ENCODE measurements around the gene NFRKB. TPM values are rescaled to one million over a fixed set of nuclear protein-coding genes. Genes with fewer than 3 reads are reported as not detected.

Gene NFRKB
- total and polyA plus RNA-seq, 9 donors, result 15.3 to 33.9 (median 27.4) TPM

DNA sequence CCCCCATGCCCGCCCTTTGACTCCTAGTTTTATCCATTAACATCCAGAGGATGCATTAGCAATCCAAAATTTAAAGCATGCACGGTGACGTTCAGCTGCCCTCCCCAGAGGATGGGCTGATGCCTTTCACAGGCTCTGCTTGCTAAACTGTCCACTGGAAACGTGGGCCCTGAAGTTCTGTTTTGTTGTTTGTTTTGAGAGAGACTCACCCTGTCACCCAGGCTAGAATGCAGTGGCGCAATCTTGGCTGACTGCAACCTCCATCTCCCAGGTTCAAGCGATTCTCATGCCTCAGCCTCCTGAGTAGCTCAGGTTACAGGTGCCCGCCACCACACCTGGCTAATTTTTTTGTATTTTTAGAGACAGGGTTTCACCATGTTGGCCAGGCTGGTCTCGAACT, 39.3 kb downstream of the NFRKB start:
- H3K27ac ChIP-seq, result no peak overlapping the region
- H3K4me1 ChIP-seq (ENCODE audit: insufficient read depth), result peaks cover 1% of the 10 kb centered on the region
- TF ChIP-seq POLR2A (IDR thresholded peaks at IDR 0.05), result no peak
- TF ChIP-seq EP300 (IDR thresholded peaks at IDR 0.05), result no peak
- TF ChIP-seq, protein P1, sequence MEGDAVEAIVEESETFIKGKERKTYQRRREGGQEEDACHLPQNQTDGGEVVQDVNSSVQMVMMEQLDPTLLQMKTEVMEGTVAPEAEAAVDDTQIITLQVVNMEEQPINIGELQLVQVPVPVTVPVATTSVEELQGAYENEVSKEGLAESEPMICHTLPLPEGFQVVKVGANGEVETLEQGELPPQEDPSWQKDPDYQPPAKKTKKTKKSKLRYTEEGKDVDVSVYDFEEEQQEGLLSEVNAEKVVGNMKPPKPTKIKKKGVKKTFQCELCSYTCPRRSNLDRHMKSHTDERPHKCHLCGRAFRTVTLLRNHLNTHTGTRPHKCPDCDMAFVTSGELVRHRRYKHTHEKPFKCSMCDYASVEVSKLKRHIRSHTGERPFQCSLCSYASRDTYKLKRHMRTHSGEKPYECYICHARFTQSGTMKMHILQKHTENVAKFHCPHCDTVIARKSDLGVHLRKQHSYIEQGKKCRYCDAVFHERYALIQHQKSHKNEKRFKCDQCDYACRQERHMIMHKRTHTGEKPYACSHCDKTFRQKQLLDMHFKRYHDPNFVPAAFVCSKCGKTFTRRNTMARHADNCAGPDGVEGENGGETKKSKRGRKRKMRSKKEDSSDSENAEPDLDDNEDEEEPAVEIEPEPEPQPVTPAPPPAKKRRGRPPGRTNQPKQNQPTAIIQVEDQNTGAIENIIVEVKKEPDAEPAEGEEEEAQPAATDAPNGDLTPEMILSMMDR (IDR thresholded peaks at IDR 0.05), result no peak
- H3K9me3 ChIP-seq, result no peaks in the 10 kb centered on the region
- no peaks in the 10 kb centered on the region for H3K36me3 ChIP-seq
- no peak for DNase-seq
- 85 to 88% (median 87%) methylated on average over 8 of the region's 8 CpGs for WGBS, 3 donors
- intact Hi-C loops (cut with DNase I), result no loop called here
- no peaks in the 10 kb centered on the region for H3K27me3 ChIP-seq
- H3K4me3 ChIP-seq, result no peak overlapping the region

DNA sequence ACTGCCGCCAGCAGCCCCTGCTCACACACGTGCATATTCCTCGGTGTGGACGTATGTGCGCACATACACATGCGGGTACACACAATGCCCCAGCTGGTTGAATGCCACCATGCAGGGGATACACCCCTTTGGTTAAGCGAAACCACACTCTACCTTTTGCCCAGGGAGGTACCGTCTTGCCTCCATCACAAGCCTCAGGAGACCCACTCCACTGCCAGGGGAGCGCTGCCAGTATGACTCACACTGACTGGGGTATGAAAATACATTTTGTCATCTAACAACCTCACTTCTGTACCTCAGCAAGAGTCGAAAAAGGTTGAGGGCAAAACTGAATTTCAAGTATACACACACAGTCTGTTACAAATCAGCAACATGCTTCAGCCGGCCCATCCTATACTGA, 40.3 kb downstream of the NFRKB start:
- H3K36me3 ChIP-seq, result no peaks in the 10 kb centered on the region
- H3K27me3 ChIP-seq, result no peaks in the 10 kb centered on the region
- H3K4me1 ChIP-seq (ENCODE audit: insufficient read depth), result peaks cover 1% of the 10 kb centered on the region
- TF ChIP-seq POLR2A (IDR thresholded peaks at IDR 0.05) (no peak), EP300 (IDR thresholded peaks at IDR 0.05) (no peak)
- TF ChIP-seq, protein P1 (IDR thresholded peaks at IDR 0.05), result no peak
- H3K27ac ChIP-seq, result no peak overlapping the region
- DNase-seq, result no peak
- 92 to 95% (median 93%) methylated on average over 11 of the region's 11 CpGs for WGBS, 3 donors
- H3K9me3 ChIP-seq, result no peaks in the 10 kb centered on the region
- H3K4me3 ChIP-seq, result no peak overlapping the region
- intact Hi-C loops (cut with DNase I), result no loop called here

DNA sequence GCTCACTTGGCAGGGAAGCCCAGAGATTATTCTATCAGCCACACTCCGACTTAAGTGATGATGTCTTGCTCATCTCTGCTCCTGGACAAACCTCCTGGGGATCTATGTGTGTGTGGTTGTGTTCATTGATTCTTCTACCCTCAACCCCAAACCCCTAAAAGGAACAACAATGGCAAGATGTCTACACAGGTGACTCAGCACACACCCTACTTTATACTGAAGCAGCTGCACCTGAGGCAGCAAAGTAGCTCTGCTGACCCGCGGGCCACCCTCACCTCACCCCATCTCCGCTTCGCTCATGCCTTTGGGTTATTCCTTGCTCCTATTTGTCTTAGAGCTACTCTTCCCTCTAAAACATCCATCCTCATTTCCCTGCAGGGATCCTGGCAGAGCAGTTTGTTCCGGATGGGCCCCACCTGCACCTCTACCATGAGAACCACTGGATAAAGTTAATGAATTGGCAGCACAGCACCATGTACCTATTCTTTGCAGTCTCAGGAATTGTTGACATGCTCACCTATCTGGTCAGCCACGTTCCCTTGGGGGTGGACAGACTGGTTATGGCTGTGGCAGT, 41.1 kb downstream of the NFRKB start:
- no peaks in the 10 kb centered on the region for H3K27me3 ChIP-seq
- no peaks in the 10 kb centered on the region for H3K9me3 ChIP-seq
- no peak for DNase-seq
- 68 to 80% (median 80%) methylated on average over 7 of the region's 7 CpGs for WGBS, 3 donors
- no peaks in the 10 kb centered on the region for H3K36me3 ChIP-seq
- H3K4me1 ChIP-seq (ENCODE audit: insufficient read depth), result peaks cover 1% of the 10 kb centered on the region
- intact Hi-C loops (cut with DNase I), result no loop called here
- no peak overlapping the region for H3K4me3 ChIP-seq
- TF ChIP-seq EP300 (IDR thresholded peaks at IDR 0.05), result no peak
- no peak for TF ChIP-seq POLR2A (IDR thresholded peaks at IDR 0.05)
- TF ChIP-seq, protein P1 (IDR thresholded peaks at IDR 0.05), result no peak
- no peak overlapping the region for H3K27ac ChIP-seq

DNA sequence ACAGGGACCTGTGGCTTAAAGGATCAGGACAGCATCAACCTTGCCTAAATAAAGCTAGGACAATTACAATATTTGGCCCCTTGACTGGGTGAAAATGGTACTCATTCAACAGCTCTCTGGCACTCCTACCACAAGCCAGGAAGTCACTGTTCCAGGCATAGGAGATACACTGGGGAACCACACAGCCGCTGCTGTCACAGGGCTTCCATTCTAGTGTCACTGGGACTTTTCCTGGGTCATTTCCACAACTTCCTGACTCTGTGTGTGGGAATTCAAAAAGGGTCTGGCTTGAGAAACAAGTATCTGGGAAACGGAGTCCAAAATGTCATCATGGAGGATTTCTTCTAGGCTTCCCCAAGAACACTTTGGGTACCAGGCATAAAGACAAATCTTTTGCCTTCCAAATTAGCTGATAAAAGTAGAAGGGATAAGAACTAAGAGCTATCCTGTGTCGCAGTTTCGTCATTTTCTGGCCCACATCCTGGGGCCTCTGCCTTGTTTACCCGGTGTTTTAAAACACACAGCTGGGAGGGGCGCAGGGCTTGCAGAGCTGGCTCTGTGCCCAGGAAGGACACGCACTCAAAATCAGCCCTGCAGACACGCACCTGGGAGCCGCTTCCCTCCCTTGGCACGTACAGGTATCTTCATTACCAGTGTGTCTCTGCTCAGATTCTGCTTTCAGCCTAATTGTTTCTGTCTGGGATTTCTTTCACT, 41.7 kb downstream of the NFRKB start:
- Histone ChIP-seq H3K36me3 (no peaks in the 10 kb centered on the region), H3K27ac (no peak overlapping the region), H3K4me3 (no peak overlapping the region), H3K9me3 (no peaks in the 10 kb centered on the region), H3K4me1 (ENCODE audit: insufficient read depth) (peaks cover 1% of the 10 kb centered on the region), H3K27me3 (no peaks in the 10 kb centered on the region)
- 11 to 13% (median 13%) methylated on average over 10 of the region's 10 CpGs for WGBS, 3 donors
- TF ChIP-seq POLR2A (IDR thresholded peaks at IDR 0.05) (no peak), EP300 (IDR thresholded peaks at IDR 0.05) (no peak)
- TF ChIP-seq, protein P1 (IDR thresholded peaks at IDR 0.05), result no peak
- peak; percentile 31 to 67 (median 47) for DNase-seq
- intact Hi-C loops (cut with DNase I), result no loop called here
